SK-N-SH (cell line): ENCODE results near the gene CAPN3. TPM values are rescaled to one million over a fixed set of nuclear protein-coding genes. Genes with fewer than 3 reads are reported as not detected.

Source experiments
- CTCF ChIA-PET: fragments of 300-600, 350-600 bp; formaldehyde crosslinking; extraction: SDS; loops from one replicate; lab custom pipeline; 2021; lab: Yijun Ruan, JAX
- POLR2A ChIA-PET: fragments of 350-600 bp; sonication (Branson Sonifier 250); formaldehyde crosslinking; extraction: SDS; loops from one replicate; lab custom pipeline; 2020; ENCODE audit warnings: antibody characterized with exemption, inconsistent platforms; lab: Yijun Ruan, JAX
- DNase-seq: peaks from one replicate; pipeline ENCODE4 v3.0.0; 2012
- H2AFZ ChIP-seq: fragments of 200-600 bp; sonication (generic); 2 replicates; pipeline ENCODE4 v1.8.1; 2016; ENCODE audit warnings: antibody characterized with exemption, mild to moderate bottlenecking, low read depth
- H3F3A ChIP-seq: fragments of 200-600 bp; sonication (generic); replicated peaks from 2 replicates; pipeline ENCODE3; 2016; ENCODE audit warnings: antibody characterized with exemption, mild to moderate bottlenecking; ENCODE audit not compliant: insufficient read depth
- H3K27ac ChIP-seq, 2 experiments: fragments of 200-500 bp in 1 of 2; fragments of 200-600 bp in 1 of 2; sonication (Bioruptor generic) in 1 of 2; sonication (generic), shearing (Covaris generic) in 1 of 2; 2 replicates each; pipeline versions ENCODE4 v1.5.1 to v1.6.1; 2014 to 2016; ENCODE audit warnings: low read depth in 2 of 2, inconsistent platforms in 1 of 2, low read length in 1 of 2, mild to moderate bottlenecking in 1 of 2, mixed read lengths in 1 of 2
- H3K27me3 ChIP-seq: fragments of 200-600 bp; sonication (generic), shearing (Covaris generic); 2 replicates; pipeline ENCODE4 v1.6.1; 2016; ENCODE audit warnings: mixed run types; ENCODE audit not compliant: insufficient read depth
- H3K36me3 ChIP-seq, 2 experiments: fragments of 200-500 bp in 1 of 2; fragments of 200-600 bp in 1 of 2; sonication (Bioruptor generic) in 1 of 2; sonication (generic) in 1 of 2; replicated peaks in 1 of 2; 2 replicates each; pipeline versions ENCODE3 to v1.5.1; 2014 to 2016; ENCODE audit warnings: low read length in 1 of 2, mild to moderate bottlenecking in 1 of 2; ENCODE audit not compliant: insufficient read depth in 2 of 2, control insufficient read depth in 1 of 2
- H3K4me1 ChIP-seq, 2 experiments: fragments of 200-500 bp in 1 of 2; fragments of 200-600 bp in 1 of 2; sonication (Bioruptor generic) in 1 of 2; sonication (generic), shearing (Covaris generic) in 1 of 2; 2 replicates each; pipeline versions ENCODE4 v1.5.1 to v1.6.1; 2014 to 2016; ENCODE audit warnings: low read depth in 1 of 2, low read length in 1 of 2, mixed run types in 1 of 2; ENCODE audit not compliant: insufficient read depth in 2 of 2, control insufficient read depth in 1 of 2
- H3K4me2 ChIP-seq: fragments of 200-600 bp; sonication (generic), shearing (Covaris generic); 2 replicates; pipeline ENCODE4 v1.6.1; 2017; ENCODE audit warnings: mixed run types
- H3K4me3 ChIP-seq, 2 experiments: fragments of 200-500 bp in 1 of 2; fragments of 200-600 bp in 1 of 2; sonication (Bioruptor generic) in 1 of 2; sonication (generic), shearing (Covaris generic) in 1 of 2; 2 replicates each; pipeline versions ENCODE4 v1.5.1 to v1.8.1; 2014 to 2016; ENCODE audit warnings: low read depth in 2 of 2, inconsistent platforms in 1 of 2, low read length in 1 of 2, mild to moderate bottlenecking in 1 of 2, mixed read lengths in 1 of 2, moderate library complexity in 1 of 2
- H3K79me2 ChIP-seq: fragments of 200-600 bp; sonication (generic); 2 replicates; pipeline ENCODE4 v1.8.1; 2017; ENCODE audit warnings: mild to moderate bottlenecking; ENCODE audit not compliant: insufficient read depth
- H3K9ac ChIP-seq: fragments of 200-600 bp; sonication (generic); 2 replicates; pipeline ENCODE4 v1.6.1; 2017; ENCODE audit warnings: mixed run types
- H3K9me2 ChIP-seq: fragments of 200-600 bp; sonication (generic); 2 replicates; pipeline ENCODE4 v1.6.1; 2017; ENCODE audit warnings: mixed run types
- H3K9me3 ChIP-seq: fragments of 200-600 bp; sonication (generic); 2 replicates; pipeline ENCODE4 v1.6.1; 2017; ENCODE audit warnings: mixed run types, mild to moderate bottlenecking, moderate library complexity
- H4K20me1 ChIP-seq: fragments of 200-600 bp; sonication (generic); 2 replicates; pipeline ENCODE4 v1.6.1; 2017; ENCODE audit warnings: mild to moderate bottlenecking, mixed run types; ENCODE audit not compliant: insufficient read depth
- CHD2 ChIP-seq: fragments of 150-350 bp; IDR thresholded peaks from 2 replicates; pipeline ENCODE4 v1.6.1; 2018; ENCODE audit warnings: low read length; ENCODE audit not compliant: partially characterized antibody
- EP300 ChIP-seq, 2 experiments: IDR thresholded peaks; 2 replicates each; pipeline versions ENCODE4 v1.4.0 to v1.6.1; 2012; ENCODE audit warnings: borderline replicate concordance in 1 of 2, low read depth in 1 of 2, low read length in 1 of 2
- FOXM1 ChIP-seq: IDR thresholded peaks from 2 replicates; pipeline ENCODE4 v1.4.0; 2012; ENCODE audit warnings: low read depth, mild to moderate bottlenecking
- GABPA ChIP-seq: IDR thresholded peaks from 2 replicates; pipeline ENCODE4 v1.4.0; 2012; ENCODE audit warnings: low read depth, mild to moderate bottlenecking
- NRF1 ChIP-seq: IDR thresholded peaks from 2 replicates; pipeline ENCODE4 v1.6.1; 2012; ENCODE audit warnings: low read depth, mild to moderate bottlenecking, low read length
- RAD21 ChIP-seq: IDR thresholded peaks from 2 replicates; pipeline ENCODE4 v1.6.1; 2012; ENCODE audit warnings: mild to moderate bottlenecking, low read length
- RCOR1 ChIP-seq: fragments of 150-350 bp; IDR thresholded peaks from 2 replicates; pipeline ENCODE4 v1.6.1; 2017; ENCODE audit warnings: antibody characterized with exemption, low read length
- TAF1 ChIP-seq: IDR thresholded peaks from 2 replicates; pipeline ENCODE4 v1.6.1; 2012; ENCODE audit warnings: low read depth, mild to moderate bottlenecking, low read length, moderate library complexity, borderline replicate concordance
- TCF12 ChIP-seq: IDR thresholded peaks from 2 replicates; pipeline ENCODE4 v1.4.0; 2012
- USF2 ChIP-seq: fragments of 150-350 bp; IDR thresholded peaks from 2 replicates; pipeline ENCODE4 v1.6.1; 2017; ENCODE audit warnings: antibody characterized with exemption, low read length, low read depth, borderline replicate concordance
- YY1 ChIP-seq: IDR thresholded peaks from 2 replicates; pipeline ENCODE4 v1.4.0; 2012; ENCODE audit warnings: low read depth, mild to moderate bottlenecking
- ZBTB33 ChIP-seq: IDR thresholded peaks from 2 replicates; pipeline ENCODE4 v1.4.0; 2012; ENCODE audit warnings: low read depth, borderline replicate concordance
- WGBS: methylation state at CpG from one replicate; pipeline ENCODE4 v1.1.6; 2017; ENCODE audit warnings: low lambda C conversion rate; 5-methylcytosine and 5-hydroxymethylcytosine counted together
- polyA plus RNA-seq, 3 experiments: library from polyadenylated mRNA; depleted of rRNA; stranded (reverse); fragments of >200 nt; gene quantifications; 2 replicates each; pipeline ENCODE4 v1.2.3, GENCODE V29; 2012
- TF ChIP-seq, protein P1 (sequence below): fragments of 150-350 bp; IDR thresholded peaks from 2 replicates; pipeline ENCODE4 v1.6.1; 2016; ENCODE audit warnings: mild to moderate bottlenecking, low read depth, low read length
- TF ChIP-seq, protein P2 (sequence below): IDR thresholded peaks from 2 replicates; pipeline ENCODE4 v1.6.1; 2012; ENCODE audit warnings: mild to moderate bottlenecking, low read depth, low read length, moderate library complexity
- TF ChIP-seq, protein P3 (sequence below): IDR thresholded peaks from 2 replicates; pipeline ENCODE4 v1.4.0; 2012; ENCODE audit warnings: low read depth, borderline replicate concordance

CAPN3 gene
- polyA plus RNA-seq, 1 of the 3 experiments (the other 2 are of a cell fraction): 1.8 TPM

DNA sequence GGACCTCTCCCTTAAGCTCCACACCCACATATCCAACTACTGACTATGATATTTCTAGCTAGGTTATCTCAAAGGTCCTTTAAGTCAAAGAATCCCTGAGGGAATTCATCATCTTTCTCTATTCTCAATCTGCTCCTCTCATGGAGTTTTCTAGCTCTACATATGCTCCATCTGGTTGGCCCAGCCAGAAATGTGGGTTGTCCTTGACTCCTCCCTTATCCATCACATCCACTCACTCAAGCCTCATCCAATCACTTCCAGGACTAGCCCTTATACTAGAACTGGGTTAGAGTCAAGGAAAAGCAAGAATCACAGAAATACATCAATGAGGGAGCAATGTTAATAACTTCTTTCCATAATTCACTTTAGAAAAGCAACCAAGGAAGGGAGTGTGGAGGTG is 86.2 kb downstream of the CAPN3 start:
- Histone ChIP-seq H4K20me1 (no peaks in the 10 kb centered on the region), H3K27me3 (no peaks in the 10 kb centered on the region), H3F3A (no peaks in the 10 kb centered on the region), H3K9me2 (no peaks in the 10 kb centered on the region), H3K4me1 (no peaks in the 10 kb centered on the region), H3K36me3 (peaks cover 57 to 71% of the 10 kb centered on the region in 2 experiments), H3K9ac (no peak overlapping the region), H3K79me2 (peaks cover 4% of the 10 kb centered on the region; the same call in 1 of the 2 replicates), H3K4me2 (no peak overlapping the region), H3K27ac (no peak overlapping the region), H3K9me3 (no peaks in the 10 kb centered on the region), H2AFZ (no peak overlapping the region), H3K4me3 (no peak overlapping the region)
- ChIA-PET POLR2A (no interaction called here), CTCF (no interaction called here)
- no peak for DNase-seq
- TF ChIP-seq RCOR1: no peak
- no peak for TF ChIP-seq USF2
- TF ChIP-seq, protein P1, sequence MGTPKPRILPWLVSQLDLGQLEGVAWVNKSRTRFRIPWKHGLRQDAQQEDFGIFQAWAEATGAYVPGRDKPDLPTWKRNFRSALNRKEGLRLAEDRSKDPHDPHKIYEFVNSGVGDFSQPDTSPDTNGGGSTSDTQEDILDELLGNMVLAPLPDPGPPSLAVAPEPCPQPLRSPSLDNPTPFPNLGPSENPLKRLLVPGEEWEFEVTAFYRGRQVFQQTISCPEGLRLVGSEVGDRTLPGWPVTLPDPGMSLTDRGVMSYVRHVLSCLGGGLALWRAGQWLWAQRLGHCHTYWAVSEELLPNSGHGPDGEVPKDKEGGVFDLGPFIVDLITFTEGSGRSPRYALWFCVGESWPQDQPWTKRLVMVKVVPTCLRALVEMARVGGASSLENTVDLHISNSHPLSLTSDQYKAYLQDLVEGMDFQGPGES: no peak

GRCh38 chr15:42447599-42447998 is 88.3 kb downstream of the CAPN3 start:
- H3K9ac ChIP-seq: no peak overlapping the region
- 89% methylated on average over 2 of the region's 2 CpGs for WGBS
- no peaks in the 10 kb centered on the region for H3K4me1 ChIP-seq
- no peaks in the 10 kb centered on the region for H3K9me3 ChIP-seq
- H3K4me2 ChIP-seq: no peak overlapping the region
- H3K27me3 ChIP-seq: no peaks in the 10 kb centered on the region
- H3K9me2 ChIP-seq: no peaks in the 10 kb centered on the region
- ChIA-PET CTCF (no interaction called here), POLR2A (no interaction called here)
- H3K4me3 ChIP-seq: no peak overlapping the region
- no peaks in the 10 kb centered on the region for H3K79me2 ChIP-seq
- no peak overlapping the region for H3K27ac ChIP-seq
- no peak for DNase-seq
- TF ChIP-seq, protein P2, sequence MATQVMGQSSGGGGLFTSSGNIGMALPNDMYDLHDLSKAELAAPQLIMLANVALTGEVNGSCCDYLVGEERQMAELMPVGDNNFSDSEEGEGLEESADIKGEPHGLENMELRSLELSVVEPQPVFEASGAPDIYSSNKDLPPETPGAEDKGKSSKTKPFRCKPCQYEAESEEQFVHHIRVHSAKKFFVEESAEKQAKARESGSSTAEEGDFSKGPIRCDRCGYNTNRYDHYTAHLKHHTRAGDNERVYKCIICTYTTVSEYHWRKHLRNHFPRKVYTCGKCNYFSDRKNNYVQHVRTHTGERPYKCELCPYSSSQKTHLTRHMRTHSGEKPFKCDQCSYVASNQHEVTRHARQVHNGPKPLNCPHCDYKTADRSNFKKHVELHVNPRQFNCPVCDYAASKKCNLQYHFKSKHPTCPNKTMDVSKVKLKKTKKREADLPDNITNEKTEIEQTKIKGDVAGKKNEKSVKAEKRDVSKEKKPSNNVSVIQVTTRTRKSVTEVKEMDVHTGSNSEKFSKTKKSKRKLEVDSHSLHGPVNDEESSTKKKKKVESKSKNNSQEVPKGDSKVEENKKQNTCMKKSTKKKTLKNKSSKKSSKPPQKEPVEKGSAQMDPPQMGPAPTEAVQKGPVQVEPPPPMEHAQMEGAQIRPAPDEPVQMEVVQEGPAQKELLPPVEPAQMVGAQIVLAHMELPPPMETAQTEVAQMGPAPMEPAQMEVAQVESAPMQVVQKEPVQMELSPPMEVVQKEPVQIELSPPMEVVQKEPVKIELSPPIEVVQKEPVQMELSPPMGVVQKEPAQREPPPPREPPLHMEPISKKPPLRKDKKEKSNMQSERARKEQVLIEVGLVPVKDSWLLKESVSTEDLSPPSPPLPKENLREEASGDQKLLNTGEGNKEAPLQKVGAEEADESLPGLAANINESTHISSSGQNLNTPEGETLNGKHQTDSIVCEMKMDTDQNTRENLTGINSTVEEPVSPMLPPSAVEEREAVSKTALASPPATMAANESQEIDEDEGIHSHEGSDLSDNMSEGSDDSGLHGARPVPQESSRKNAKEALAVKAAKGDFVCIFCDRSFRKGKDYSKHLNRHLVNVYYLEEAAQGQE: no peak
- TF ChIP-seq GABPA: no peak
- TF ChIP-seq, protein P3, sequence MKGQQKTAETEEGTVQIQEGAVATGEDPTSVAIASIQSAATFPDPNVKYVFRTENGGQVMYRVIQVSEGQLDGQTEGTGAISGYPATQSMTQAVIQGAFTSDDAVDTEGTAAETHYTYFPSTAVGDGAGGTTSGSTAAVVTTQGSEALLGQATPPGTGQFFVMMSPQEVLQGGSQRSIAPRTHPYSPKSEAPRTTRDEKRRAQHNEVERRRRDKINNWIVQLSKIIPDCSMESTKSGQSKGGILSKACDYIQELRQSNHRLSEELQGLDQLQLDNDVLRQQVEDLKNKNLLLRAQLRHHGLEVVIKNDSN: no peak
- TF ChIP-seq EP300 (IDR thresholded peaks at IDR 0.05; ENCODE audit: borderline replicate concordance in 1 of 2, low read depth in 1 of 2, low read length in 1 of 2): no peak
- no peak for TF ChIP-seq RAD21
- no peak for TF ChIP-seq TAF1
- no peak for TF ChIP-seq TCF12
- TF ChIP-seq NRF1: no peak
- TF ChIP-seq YY1: no peak
- no peak for TF ChIP-seq CHD2
- TF ChIP-seq, protein P1: no peak
- no peak for TF ChIP-seq ZBTB33
- no peak for TF ChIP-seq FOXM1
- H2AFZ ChIP-seq: no peak overlapping the region
- H3K36me3 ChIP-seq: peaks cover 56 to 74% of the 10 kb centered on the region in 2 experiments
- H3F3A ChIP-seq: no peaks in the 10 kb centered on the region
- no peaks in the 10 kb centered on the region for H4K20me1 ChIP-seq
